NCI-H524 treated with DMSO at 0.1 percent for 48 hours (cell line): ENCODE results near the gene ABCC1.
A peak's percentile ranks its signal among the peaks of the same experiment; 100 is the strongest.
"Not testable (repeated sequence)": the region's sequence is repeated elsewhere in the genome, so short reads cannot be mapped to it uniquely, and the experiment has no call there.

ENCODE experiments used
- DNase-seq: peaks from one replicate; lab custom pipeline; 2025; lab: John Stamatoyannopoulos, UW

The ABCC1 gene

GRCh38 chr16:15949210-15950160, at the start of gene ABCC1:
Gene ABCC1, plus strand, starts transcription at chr16:15949616. Its CDS starts 136 bp downstream, at chr16:15949752.
- no peak for DNase-seq

- no peak for DNase-seq
These were observed 49.1 kb upstream of the ABCC1 start for GRCh38 chr16:15900357-15900756.

- DNase-seq = no peak
These were observed 48.4 kb upstream of the ABCC1 start for GRCh38 chr16:15900901-15901500.

GRCh38 chr16:15903960-15904359, 45.5 kb upstream of the ABCC1 start:
- DNase-seq = no peak

GRCh38 chr16:15906439-15906838, 43.0 kb upstream of the ABCC1 start:
- DNase-seq = no peak

- DNase-seq = peak; percentile 45
These were observed 41.4 kb upstream of the ABCC1 start for GRCh38 chr16:15907863-15908478.

- DNase-seq = no peak
These were observed 38.2 kb upstream of the ABCC1 start for GRCh38 chr16:15911198-15911597.

GRCh38 chr16:15913046-15913698, 36.2 kb upstream of the ABCC1 start:
- DNase-seq = no peak

- no peak for DNase-seq
These were observed 33.8 kb upstream of the ABCC1 start for GRCh38 chr16:15915555-15916081.

GRCh38 chr16:15916323-15916722, 33.1 kb upstream of the ABCC1 start:
- DNase-seq = no peak

GRCh38 chr16:15918314-15918713, 31.1 kb upstream of the ABCC1 start:
- DNase-seq = not testable (repeated sequence)

- DNase-seq = no peak
These were observed 30.1 kb upstream of the ABCC1 start for GRCh38 chr16:15919331-15919730.

GRCh38 chr16:15924996-15925395, 24.4 kb upstream of the ABCC1 start:
- DNase-seq = no peak

- DNase-seq = no peak
These were observed 23.8 kb upstream of the ABCC1 start for GRCh38 chr16:15925631-15926030.

- no peak for DNase-seq
These were observed 20.9 kb upstream of the ABCC1 start for GRCh38 chr16:15928261-15929104.

- DNase-seq = no peak
These were observed 16.5 kb upstream of the ABCC1 start for GRCh38 chr16:15932939-15933338.

GRCh38 chr16:15933781-15934180, 15.6 kb upstream of the ABCC1 start:
- DNase-seq = no peak

- no peak for DNase-seq
These were observed 14.4 kb upstream of the ABCC1 start for GRCh38 chr16:15934991-15935390.

GRCh38 chr16:15936809-15937208, 12.6 kb upstream of the ABCC1 start:
- DNase-seq = not testable (repeated sequence)

- no peak for DNase-seq
These were observed 6.3 kb upstream of the ABCC1 start for GRCh38 chr16:15942931-15943690.
